ENCODE measurements around the gene DLG1. TPM values are rescaled to one million over a fixed set of nuclear protein-coding genes. Genes with fewer than 3 reads are reported as not detected.
"Not testable (repeated sequence)": the region's sequence is repeated elsewhere in the genome, so short reads cannot be mapped to it uniquely, and the experiment has no call there.

Gene DLG1
- total RNA-seq, 1 experiment from 2014 or later, result 107 TPM

GRCh38 chr3:197202694-197203093, 95.7 kb downstream of the DLG1 start:
- no TSS peak for BruUV-seq (replicated peaks)

DNA sequence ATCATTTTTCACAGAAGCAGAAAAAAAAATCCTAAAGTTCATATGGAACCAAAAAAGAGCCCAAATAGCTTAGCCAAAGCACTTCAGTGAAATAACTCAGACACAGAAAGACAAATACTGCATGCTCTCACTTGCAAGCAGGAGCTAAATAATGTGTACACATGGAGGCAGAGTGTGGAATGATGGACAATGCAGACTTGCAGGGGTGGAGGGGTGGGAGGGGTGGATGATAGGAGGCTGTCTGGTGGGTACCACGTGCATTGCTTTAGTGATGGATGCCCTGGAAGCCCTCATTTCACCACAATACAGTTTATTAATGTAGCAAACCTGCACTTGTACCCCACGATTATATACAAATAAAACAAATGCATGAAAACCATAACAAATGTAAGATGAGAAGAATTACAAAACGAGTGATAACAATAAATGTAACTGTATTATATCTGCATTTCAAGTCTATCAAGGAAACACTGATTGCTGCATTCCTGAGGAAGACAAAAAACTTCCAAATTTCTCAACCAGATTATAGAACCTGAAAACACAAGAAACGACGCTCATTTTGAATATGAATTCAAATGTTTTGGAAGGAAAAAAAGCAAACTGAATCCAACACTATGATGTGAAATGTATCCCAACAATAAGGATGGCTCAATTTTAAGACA, 96.5 kb downstream of the DLG1 start:
- Histone ChIP-seq H3K9me3 (ENCODE audit: low read depth, low read length, poor library complexity, severe bottlenecking) (no peaks in the 10 kb centered on the region), H3K4me3 (ENCODE audit: low read depth, low read length, poor library complexity, severe bottlenecking) (no peak overlapping the region), H3K4me1 (ENCODE audit: insufficient read depth, low read length, poor library complexity, severe bottlenecking) (peaks cover 7% of the 10 kb centered on the region), H3K36me3 (ENCODE audit: insufficient read depth, low read length, poor library complexity, severe bottlenecking) (no peaks in the 10 kb centered on the region), H3K27me3 (replicated peaks; ENCODE audit: insufficient read depth, low read depth, low read length, poor library complexity) (no peaks in the 10 kb centered on the region), H3K27ac (ENCODE audit: low read depth, low read length, poor library complexity, severe bottlenecking) (no peak overlapping the region)
- no TSS peak for BruUV-seq (replicated peaks)
- DNase-seq (ENCODE audit: low spot score), result no peak
- POLR2A ChIA-PET (ENCODE audit: low non-redundant PET), result no interaction called here
- CTCF ChIA-PET, result no interaction called here
- TF ChIP-seq CTCF (conservative IDR thresholded peaks at IDR 0.05; ENCODE audit: low read depth, low read length) (no peak), EZH2 (IDR thresholded peaks at IDR 0.05; ENCODE audit: borderline replicate concordance, low read depth, low read length, poor library complexity, severe bottlenecking) (no peak)
- intact Hi-C loops (cut with micrococcal nuclease; ENCODE audit: unreplicated experiment), result no loop called here

More at GRCh38 chr3:197202694-197203093, 95.7 kb downstream of the DLG1 start:
- TF ChIP-seq CTCF (conservative IDR thresholded peaks at IDR 0.05; ENCODE audit: low read depth, low read length) (no peak), EZH2 (IDR thresholded peaks at IDR 0.05; ENCODE audit: borderline replicate concordance, low read depth, low read length, poor library complexity, severe bottlenecking) (no peak)
- POLR2A ChIA-PET (ENCODE audit: low non-redundant PET), result no interaction called here
- no peaks in the 10 kb centered on the region for H3K36me3 ChIP-seq (ENCODE audit: insufficient read depth, low read length, poor library complexity, severe bottlenecking)
- no peaks in the 10 kb centered on the region for H3K9me3 ChIP-seq (ENCODE audit: low read depth, low read length, poor library complexity, severe bottlenecking)
- H3K27ac ChIP-seq (ENCODE audit: low read depth, low read length, poor library complexity, severe bottlenecking), result no peak overlapping the region
- H3K27me3 ChIP-seq (replicated peaks; ENCODE audit: insufficient read depth, low read depth, low read length, poor library complexity), result no peaks in the 10 kb centered on the region
- CTCF ChIA-PET, result no interaction called here
- H3K4me3 ChIP-seq (ENCODE audit: low read depth, low read length, poor library complexity, severe bottlenecking), result no peak overlapping the region
- no peak for DNase-seq (ENCODE audit: low spot score)
- intact Hi-C loops (cut with micrococcal nuclease; ENCODE audit: unreplicated experiment), result no loop called here
- H3K4me1 ChIP-seq (ENCODE audit: insufficient read depth, low read length, poor library complexity, severe bottlenecking), result peaks cover 12% of the 10 kb centered on the region

DNA sequence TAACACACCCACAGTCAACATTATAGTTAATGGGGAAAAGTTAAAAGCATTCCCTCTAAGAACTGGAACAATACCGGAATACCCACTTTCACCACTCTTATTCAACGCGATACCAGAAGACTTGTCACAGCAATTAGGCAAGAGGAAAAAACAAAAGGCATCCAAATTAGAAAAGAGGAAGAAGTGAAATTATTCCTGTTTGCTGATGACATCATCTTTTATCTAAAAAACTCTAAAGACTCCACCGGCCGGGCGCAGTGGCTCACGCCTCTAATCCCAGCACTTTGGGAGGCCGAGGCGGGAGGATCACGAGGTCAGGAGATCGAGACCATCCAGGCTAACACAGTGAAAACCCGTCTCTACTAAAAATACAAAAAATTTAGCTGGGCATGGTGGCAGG, 97.6 kb downstream of the DLG1 start:
- CTCF ChIA-PET; BruUV-seq (replicated peaks); H3K4me1 ChIP-seq (ENCODE audit: insufficient read depth, low read length, poor library complexity, severe bottlenecking); intact Hi-C loops (cut with micrococcal nuclease; ENCODE audit: unreplicated experiment); H3K27ac ChIP-seq (ENCODE audit: low read depth, low read length, poor library complexity, severe bottlenecking); DNase-seq (ENCODE audit: low spot score); H3K36me3 ChIP-seq (ENCODE audit: insufficient read depth, low read length, poor library complexity, severe bottlenecking); POLR2A ChIA-PET (ENCODE audit: low non-redundant PET); H3K4me3 ChIP-seq (ENCODE audit: low read depth, low read length, poor library complexity, severe bottlenecking); H3K9me3 ChIP-seq (ENCODE audit: low read depth, low read length, poor library complexity, severe bottlenecking); H3K27me3 ChIP-seq (replicated peaks; ENCODE audit: insufficient read depth, low read depth, low read length, poor library complexity): not testable (repeated sequence)

DNA sequence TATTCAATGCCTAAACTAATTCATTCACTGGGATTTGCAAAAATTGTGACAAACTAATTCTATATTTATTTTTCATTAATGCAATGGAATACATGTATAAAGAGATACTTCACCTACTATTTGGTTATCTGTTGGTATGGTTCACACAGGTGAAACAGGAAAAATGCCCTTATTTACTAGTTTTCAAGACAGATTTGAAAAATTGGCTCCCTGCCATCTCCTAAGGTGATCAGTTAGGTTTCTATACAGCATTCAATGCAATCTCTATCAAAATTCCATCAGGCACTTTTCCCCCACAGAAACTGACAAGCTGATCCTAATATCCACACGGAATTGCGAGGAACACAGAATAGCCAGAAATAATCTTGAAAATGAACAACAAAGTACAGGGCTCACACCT, 101.1 kb downstream of the DLG1 start:
- POLR2A ChIA-PET (ENCODE audit: low non-redundant PET), result no interaction called here

More for the DNA sequence above, 101.1 kb downstream of the DLG1 start:
- TF ChIP-seq CTCF (conservative IDR thresholded peaks at IDR 0.05; ENCODE audit: low read depth, low read length) (no peak), EZH2 (IDR thresholded peaks at IDR 0.05; ENCODE audit: borderline replicate concordance, low read depth, low read length, poor library complexity, severe bottlenecking) (no peak)
- no peak for DNase-seq (ENCODE audit: low spot score)
- Histone ChIP-seq H3K27me3 (replicated peaks; ENCODE audit: insufficient read depth, low read depth, low read length, poor library complexity) (no peaks in the 10 kb centered on the region), H3K4me1 (ENCODE audit: insufficient read depth, low read length, poor library complexity, severe bottlenecking) (no peaks in the 10 kb centered on the region), H3K36me3 (ENCODE audit: insufficient read depth, low read length, poor library complexity, severe bottlenecking) (peaks cover 4% of the 10 kb centered on the region), H3K9me3 (ENCODE audit: low read depth, low read length, poor library complexity, severe bottlenecking) (no peaks in the 10 kb centered on the region), H3K4me3 (ENCODE audit: low read depth, low read length, poor library complexity, severe bottlenecking) (no peak overlapping the region), H3K27ac (ENCODE audit: low read depth, low read length, poor library complexity, severe bottlenecking) (no peak overlapping the region)
- BruUV-seq (replicated peaks), result no TSS peak
- CTCF ChIA-PET, result no interaction called here
- intact Hi-C loops (cut with micrococcal nuclease; ENCODE audit: unreplicated experiment), result no loop called here
